GM12878 (cell line): ENCODE measurements around the gene CSTF1. TPM values are rescaled to one million over a fixed set of nuclear protein-coding genes. Genes with fewer than 3 reads are reported as not detected.

Source experiments
- ATAC-seq: fragments of 200-7000 bp; cut with Tn5 transposase; 3 replicates; pipeline ENCODE4 v1.9.1; 2020; ENCODE audit warnings: mild to moderate bottlenecking, moderate library complexity
- BruUV-seq: library from RNA; stranded (reverse); fragments of 400-500 nt; replicated peaks from 2 replicates; lab custom pipeline; 2021; lab: Mats Ljungman, UMichigan
- CTCF ChIA-PET: fragments of 300-600 bp; sonication (Branson Sonifier 250); formaldehyde crosslinking; extraction: SDS; loops from one replicate; lab custom pipeline; 2021; ENCODE audit warnings: inconsistent platforms; lab: Yijun Ruan, JAX
- POLR2A ChIA-PET: fragments of 350-600 bp; formaldehyde crosslinking; extraction: SDS; loops from one replicate; lab custom pipeline; 2021; ENCODE audit warnings: inconsistent platforms; lab: Charles Lee
- RAD21 ChIA-PET: fragments of 300-600 bp; sonication (Branson Sonifier 250); formaldehyde crosslinking; loops from one replicate; lab custom pipeline; 2023; ENCODE audit warnings: antibody characterized with exemption; ENCODE audit not compliant: unreplicated experiment; lab: Charles Lee
- SMC1A ChIA-PET: fragments of 300-600 bp; sonication (Branson Sonifier 250); formaldehyde crosslinking; loops from one replicate; lab custom pipeline; 2023; ENCODE audit not compliant: unreplicated experiment, uncharacterized antibody; lab: Charles Lee
- DNase-seq: peaks from one replicate; pipeline ENCODE4 v3.0.0-alpha.2; 2011; ENCODE audit warnings: low read depth, low spot score
- FAIRE-seq: peaks from 3 replicates; lab custom pipeline; 2011; peaks lifted over from hg19 to GRCh38; lab: Jason Lieb, UNC
- H2AFZ ChIP-seq: 2 replicates; pipeline ENCODE4 v1.6.0; 2011; ENCODE audit warnings: low read depth, low read length, control low read depth; ENCODE audit not compliant: control insufficient read depth
- H3K27ac ChIP-seq: 2 replicates; pipeline ENCODE4 v1.5.1; 2011; ENCODE audit warnings: control low read depth; ENCODE audit not compliant: control insufficient read depth, insufficient read depth
- H3K27me3 ChIP-seq, 2 experiments: replicated peaks in 1 of 2; 2 replicates each; pipeline versions ENCODE4 v1.6.0 to v1.6.1; 2011; ENCODE audit warnings: low read length in 1 of 2; ENCODE audit not compliant: control insufficient read depth in 2 of 2, insufficient read depth in 2 of 2
- H3K36me3 ChIP-seq, 2 experiments: 2 replicates each; pipeline ENCODE4 v1.5.1; 2011; ENCODE audit warnings: low read length in 1 of 2; ENCODE audit not compliant: control insufficient read depth in 2 of 2, insufficient read depth in 2 of 2
- H3K4me1 ChIP-seq: 2 replicates; pipeline ENCODE4 v1.6.1; 2011; ENCODE audit warnings: mild to moderate bottlenecking, low read length, moderate library complexity, mixed read lengths; ENCODE audit not compliant: control insufficient read depth, insufficient read depth
- H3K4me2 ChIP-seq: 2 replicates; pipeline ENCODE4 v1.6.0; 2011; ENCODE audit warnings: control low read depth; ENCODE audit not compliant: control insufficient read depth, insufficient read depth
- H3K4me3 ChIP-seq: fragments of 200-600 bp; sonication (generic); 2 replicates; pipeline ENCODE4 v1.5.1; 2016
- H3K79me2 ChIP-seq: 2 replicates; pipeline ENCODE4 v1.6.0; 2011; ENCODE audit warnings: low read length; ENCODE audit not compliant: control insufficient read depth, insufficient read depth
- H3K9ac ChIP-seq: 2 replicates; pipeline ENCODE4 v1.8.0; 2011; ENCODE audit warnings: low read length, control low read depth, mixed read lengths; ENCODE audit not compliant: control insufficient read depth, insufficient read depth
- H3K9me3 ChIP-seq: replicated peaks from 3 replicates; pipeline ENCODE4 v1.5.1; 2011; ENCODE audit warnings: mild to moderate bottlenecking, low read length; ENCODE audit not compliant: control insufficient read depth, insufficient read depth
- H4K20me1 ChIP-seq: 2 replicates; pipeline ENCODE4 v1.6.0; 2011; ENCODE audit not compliant: control insufficient read depth, insufficient read depth
- BHLHE40 ChIP-seq, 2 experiments: fragments of 450-650 bp in 1 of 2; IDR thresholded peaks; 2 replicates each; pipeline ENCODE4 v1.6.1; 2011 to 2017; ENCODE audit warnings: low read depth in 2 of 2, borderline replicate concordance in 1 of 2, improper control_type of control experiment in 1 of 2, low read length in 1 of 2, mild to moderate bottlenecking in 1 of 2
- BRCA1 ChIP-seq: IDR thresholded peaks from 2 replicates; pipeline ENCODE4 v1.6.1; 2011; ENCODE audit warnings: low read depth, low read length, improper control_type of control experiment
- CBX3 ChIP-seq: fragments of 200-600 bp; sonication (generic); IDR thresholded peaks from 2 replicates; pipeline ENCODE4 v1.6.1; 2016; ENCODE audit warnings: low read depth, borderline replicate concordance
- EZH2 ChIP-seq: IDR thresholded peaks from 2 replicates; pipeline ENCODE4 v1.6.1; 2012; ENCODE audit warnings: low read depth, mild to moderate bottlenecking, control low read depth, inconsistent platforms, low read length, borderline replicate concordance; ENCODE audit not compliant: control insufficient read depth
- IRF5 ChIP-seq: fragments of 450-650 bp; IDR thresholded peaks from 2 replicates; pipeline ENCODE4 v1.6.1; 2017; ENCODE audit warnings: borderline replicate concordance
- NR2C1 ChIP-seq: fragments of 450-650 bp; IDR thresholded peaks from 2 replicates; pipeline ENCODE4 v1.6.1; 2017; ENCODE audit warnings: antibody characterized with exemption, mild to moderate bottlenecking, moderate library complexity
- POLR2AphosphoS5 ChIP-seq: IDR thresholded peaks from 2 replicates; pipeline ENCODE4 v1.6.1; 2011; ENCODE audit warnings: mild to moderate bottlenecking, low read length, inconsistent platforms
- RELA ChIP-seq: fragments of 450-650 bp; IDR thresholded peaks from 2 replicates; pipeline ENCODE4 v1.8.0; 2014; ENCODE audit warnings: borderline replicate concordance; ENCODE audit not compliant: partially characterized antibody
- SUZ12 ChIP-seq: fragments of 200-600 bp; sonication (generic); IDR thresholded peaks from one replicate; pipeline ENCODE4 v1.6.1; 2018; ENCODE audit warnings: antibody characterized with exemption, mild to moderate bottlenecking; ENCODE audit not compliant: unreplicated experiment
- ZBTB4 ChIP-seq: fragments of 450-650 bp; formaldehyde crosslinking; IDR thresholded peaks from 2 replicates; pipeline ENCODE4 v1.4.0; 2022; ENCODE audit warnings: mild to moderate bottlenecking, moderate library complexity
- WGBS: methylation state at CpG from one replicate; pipeline ENCODE4 v1.1.6; 2016; ENCODE audit warnings: low lambda C conversion rate; ENCODE audit not compliant: insufficient replicate concordance, insufficient coverage; ENCODE audit errors: missing lambda C conversion rate; 5-methylcytosine and 5-hydroxymethylcytosine counted together
- in situ Hi-C: fragments of 300-500 bp; cut with MboI; formaldehyde crosslinking; loops from 9 replicates; pipeline ENCODE4 v1.14.3; 2018; ENCODE audit warnings: mixed read lengths
- intact Hi-C: fragments of 100-400 bp; cut with micrococcal nuclease; formaldehyde crosslinking; loops from one replicate; pipeline ENCODE4 v1.14.2; 2022; ENCODE audit not compliant: unreplicated experiment
- polyA plus RNA-seq, 11 experiments: library from polyadenylated mRNA; depleted of rRNA in 4 of 11; unstranded in 6 of 11; stranded (reverse) in 5 of 11; fragments of >200 nt; fragmentation: Nextera tagmentation in 4 of 11; fragmentation: Illumina TruSeq in 1 of 11; extraction: Ambion mirVana in 4 of 11; extraction: Trizol in 1 of 11; gene quantifications; 1 replicate in 1 of 11; 2 replicates in 10 of 11; pipeline versions ENCODE4 v1.2.1 to v1.2.3, GENCODE V29; 2011 to 2016; ENCODE audit warnings: inconsistent platforms in 2 of 11, missing spikeins in 2 of 11, low read depth in 1 of 11
- total RNA-seq, 4 experiments: library from RNA; depleted of rRNA in 3 of 4; stranded (reverse); fragments of >200 nt in 3 of 4; fragmentation: Illumina TruSeq in 1 of 4; extraction: Trizol in 1 of 4; gene quantifications; 2 replicates each; pipeline versions ENCODE4 v1.2.1 to v1.2.3, GENCODE V29; 2013 to 2021
- TF ChIP-seq, protein P1 (sequence below): fragments of 450-650 bp; conservative IDR thresholded peaks from 2 replicates; pipeline ENCODE4 v1.6.1; 2017; ENCODE audit warnings: mild to moderate bottlenecking, moderate library complexity
- TF ChIP-seq, protein P2 (sequence below): fragments of 150-350 bp; IDR thresholded peaks from 2 replicates; pipeline ENCODE4 v1.6.1; 2016; ENCODE audit warnings: low read depth, low read length

Gene CSTF1
- total and polyA plus RNA-seq, 10 of the 15 experiments (the other 5 are each of a cell fraction or from before 2014, with no cell fraction given), result 41.8 to 89.1 (median 50.1) TPM

DNA sequence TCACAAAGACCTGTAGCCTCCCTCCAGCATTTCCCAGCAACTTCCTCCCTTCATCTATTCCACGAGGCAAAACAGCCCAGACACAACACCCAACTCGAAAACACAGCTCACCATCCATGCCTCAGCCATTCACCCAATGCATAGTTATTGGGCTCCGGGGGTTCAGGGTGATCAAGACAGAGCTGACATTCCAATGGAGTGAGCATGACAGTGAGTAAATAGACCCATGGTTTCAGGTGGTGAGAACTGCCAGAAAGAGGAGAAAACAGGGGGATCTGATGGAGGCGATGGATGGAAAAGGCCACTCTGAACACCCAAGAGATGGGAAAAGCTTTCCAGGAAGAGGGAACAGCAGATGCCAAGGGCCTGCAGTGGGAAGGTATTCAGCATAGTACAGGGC lies 25.5 kb downstream of the CSTF1 start:
- CTCF ChIA-PET, result no interaction called here
- SMC1A ChIA-PET, result interaction anchor here (0.9 kb wide), 1 partner anchor 21 kb away, joined by 4 read pairs; no protein-coding TSS in a partner anchor
- in situ Hi-C loops, result no loop called here
- H3K27me3 ChIP-seq, result no peaks in the 10 kb centered on the region
- no peak overlapping the region for H2AFZ ChIP-seq
- peaks cover 3% of the 10 kb centered on the region; the same call in 1 of the 2 replicates for H3K4me1 ChIP-seq
- ATAC-seq (no peak), FAIRE-seq (no peak)
- intact Hi-C loops, result no loop called here
- H3K4me2 ChIP-seq, result no peak overlapping the region
- POLR2A ChIA-PET, result no interaction called here
- H3K36me3 ChIP-seq, result no peaks in the 10 kb centered on the region
- no peak overlapping the region for H3K9ac ChIP-seq
- RAD21 ChIA-PET, result interaction anchor here (1.3 kb wide), 1 partner anchor 34 kb away, joined by 3 read pairs; no protein-coding TSS in a partner anchor
- H3K9me3 ChIP-seq, result no peaks in the 10 kb centered on the region
- WGBS, result 71% methylated on average over 4 of the region's 4 CpGs
- H3K4me3 ChIP-seq, result no peak overlapping the region
- BruUV-seq, result no TSS peak
- TF ChIP-seq CBX3, result no peak
- no peak for TF ChIP-seq NR2C1
- no peak for TF ChIP-seq RELA
- no peak for TF ChIP-seq IRF5
- TF ChIP-seq BHLHE40 (IDR thresholded peaks at IDR 0.05; ENCODE audit: borderline replicate concordance in 1 of 2, low read depth in 2 of 2, low read length in 1 of 2), result no peak
- TF ChIP-seq, protein P1, sequence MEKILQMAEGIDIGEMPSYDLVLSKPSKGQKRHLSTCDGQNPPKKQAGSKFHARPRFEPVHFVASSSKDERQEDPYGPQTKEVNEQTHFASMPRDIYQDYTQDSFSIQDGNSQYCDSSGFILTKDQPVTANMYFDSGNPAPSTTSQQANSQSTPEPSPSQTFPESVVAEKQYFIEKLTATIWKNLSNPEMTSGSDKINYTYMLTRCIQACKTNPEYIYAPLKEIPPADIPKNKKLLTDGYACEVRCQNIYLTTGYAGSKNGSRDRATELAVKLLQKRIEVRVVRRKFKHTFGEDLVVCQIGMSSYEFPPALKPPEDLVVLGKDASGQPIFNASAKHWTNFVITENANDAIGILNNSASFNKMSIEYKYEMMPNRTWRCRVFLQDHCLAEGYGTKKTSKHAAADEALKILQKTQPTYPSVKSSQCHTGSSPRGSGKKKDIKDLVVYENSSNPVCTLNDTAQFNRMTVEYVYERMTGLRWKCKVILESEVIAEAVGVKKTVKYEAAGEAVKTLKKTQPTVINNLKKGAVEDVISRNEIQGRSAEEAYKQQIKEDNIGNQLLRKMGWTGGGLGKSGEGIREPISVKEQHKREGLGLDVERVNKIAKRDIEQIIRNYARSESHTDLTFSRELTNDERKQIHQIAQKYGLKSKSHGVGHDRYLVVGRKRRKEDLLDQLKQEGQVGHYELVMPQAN, result no peak
- no peak for TF ChIP-seq SUZ12
- TF ChIP-seq POLR2AphosphoS5, result no peak
- no peak for TF ChIP-seq BRCA1
- TF ChIP-seq, protein P2, sequence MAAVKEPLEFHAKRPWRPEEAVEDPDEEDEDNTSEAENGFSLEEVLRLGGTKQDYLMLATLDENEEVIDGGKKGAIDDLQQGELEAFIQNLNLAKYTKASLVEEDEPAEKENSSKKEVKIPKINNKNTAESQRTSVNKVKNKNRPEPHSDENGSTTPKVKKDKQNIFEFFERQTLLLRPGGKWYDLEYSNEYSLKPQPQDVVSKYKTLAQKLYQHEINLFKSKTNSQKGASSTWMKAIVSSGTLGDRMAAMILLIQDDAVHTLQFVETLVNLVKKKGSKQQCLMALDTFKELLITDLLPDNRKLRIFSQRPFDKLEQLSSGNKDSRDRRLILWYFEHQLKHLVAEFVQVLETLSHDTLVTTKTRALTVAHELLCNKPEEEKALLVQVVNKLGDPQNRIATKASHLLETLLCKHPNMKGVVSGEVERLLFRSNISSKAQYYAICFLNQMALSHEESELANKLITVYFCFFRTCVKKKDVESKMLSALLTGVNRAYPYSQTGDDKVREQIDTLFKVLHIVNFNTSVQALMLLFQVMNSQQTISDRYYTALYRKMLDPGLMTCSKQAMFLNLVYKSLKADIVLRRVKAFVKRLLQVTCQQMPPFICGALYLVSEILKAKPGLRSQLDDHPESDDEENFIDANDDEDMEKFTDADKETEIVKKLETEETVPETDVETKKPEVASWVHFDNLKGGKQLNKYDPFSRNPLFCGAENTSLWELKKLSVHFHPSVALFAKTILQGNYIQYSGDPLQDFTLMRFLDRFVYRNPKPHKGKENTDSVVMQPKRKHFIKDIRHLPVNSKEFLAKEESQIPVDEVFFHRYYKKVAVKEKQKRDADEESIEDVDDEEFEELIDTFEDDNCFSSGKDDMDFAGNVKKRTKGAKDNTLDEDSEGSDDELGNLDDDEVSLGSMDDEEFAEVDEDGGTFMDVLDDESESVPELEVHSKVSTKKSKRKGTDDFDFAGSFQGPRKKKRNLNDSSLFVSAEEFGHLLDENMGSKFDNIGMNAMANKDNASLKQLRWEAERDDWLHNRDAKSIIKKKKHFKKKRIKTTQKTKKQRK, result no peak
- TF ChIP-seq EZH2, result no peak
- no peak for TF ChIP-seq ZBTB4 (CRISPR knock-in tag)
- TF ChIP-seq, all 136 proteins: peak for 0
- H3K27ac ChIP-seq, result no peak overlapping the region
- no peaks in the 10 kb centered on the region for H4K20me1 ChIP-seq
- DNase-seq, result no peak
- H3K79me2 ChIP-seq, result no peaks in the 10 kb centered on the region
